ENCODE data around the gene MIP.

DNA sequence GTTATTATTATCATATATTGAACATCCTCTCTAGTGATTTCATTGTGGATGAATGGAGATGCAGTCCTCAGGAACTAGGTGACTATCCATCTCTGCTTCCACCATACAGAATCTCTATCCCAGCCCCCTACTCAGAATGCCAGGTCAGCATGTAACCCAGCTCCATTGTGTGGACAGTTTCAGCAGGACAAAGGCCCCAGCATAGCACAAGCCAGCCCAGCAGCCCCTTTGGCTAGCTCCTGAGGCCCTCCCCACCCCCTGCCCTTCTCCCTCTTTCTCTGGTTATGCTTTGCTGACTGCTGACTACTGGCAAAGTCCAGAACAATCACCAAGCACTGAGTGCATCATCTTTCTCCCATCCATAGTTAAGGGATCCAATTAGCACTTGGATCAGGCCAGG is 8.1 kb upstream of the MIP start:
- no peak for TF ChIP-seq KLF15 (CRISPR knock-in tag; IDR thresholded peaks at IDR 0.05; ENCODE audit: borderline replicate concordance)
- no peak for TF ChIP-seq ZNF629 (CRISPR knock-in tag; conservative IDR thresholded peaks at IDR 0.05)
- TF ChIP-seq, protein P1, sequence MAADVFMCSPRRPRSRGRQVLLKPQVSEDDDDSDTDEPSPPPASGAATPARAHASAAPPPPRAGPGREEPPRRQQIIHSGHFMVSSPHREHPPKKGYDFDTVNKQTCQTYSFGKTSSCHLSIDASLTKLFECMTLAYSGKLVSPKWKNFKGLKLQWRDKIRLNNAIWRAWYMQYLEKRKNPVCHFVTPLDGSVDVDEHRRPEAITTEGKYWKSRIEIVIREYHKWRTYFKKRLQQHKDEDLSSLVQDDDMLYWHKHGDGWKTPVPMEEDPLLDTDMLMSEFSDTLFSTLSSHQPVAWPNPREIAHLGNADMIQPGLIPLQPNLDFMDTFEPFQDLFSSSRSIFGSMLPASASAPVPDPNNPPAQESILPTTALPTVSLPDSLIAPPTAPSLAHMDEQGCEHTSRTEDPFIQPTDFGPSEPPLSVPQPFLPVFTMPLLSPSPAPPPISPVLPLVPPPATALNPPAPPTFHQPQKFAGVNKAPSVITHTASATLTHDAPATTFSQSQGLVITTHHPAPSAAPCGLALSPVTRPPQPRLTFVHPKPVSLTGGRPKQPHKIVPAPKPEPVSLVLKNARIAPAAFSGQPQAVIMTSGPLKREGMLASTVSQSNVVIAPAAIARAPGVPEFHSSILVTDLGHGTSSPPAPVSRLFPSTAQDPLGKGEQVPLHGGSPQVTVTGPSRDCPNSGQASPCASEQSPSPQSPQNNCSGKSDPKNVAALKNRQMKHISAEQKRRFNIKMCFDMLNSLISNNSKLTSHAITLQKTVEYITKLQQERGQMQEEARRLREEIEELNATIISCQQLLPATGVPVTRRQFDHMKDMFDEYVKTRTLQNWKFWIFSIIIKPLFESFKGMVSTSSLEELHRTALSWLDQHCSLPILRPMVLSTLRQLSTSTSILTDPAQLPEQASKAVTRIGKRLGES (CRISPR knock-in tag; IDR thresholded peaks at IDR 0.05; ENCODE audit: borderline replicate concordance) = no peak
- TF ChIP-seq MED1 (CRISPR knock-in tag; IDR thresholded peaks at IDR 0.05) = no peak
- TF ChIP-seq, protein P2, sequence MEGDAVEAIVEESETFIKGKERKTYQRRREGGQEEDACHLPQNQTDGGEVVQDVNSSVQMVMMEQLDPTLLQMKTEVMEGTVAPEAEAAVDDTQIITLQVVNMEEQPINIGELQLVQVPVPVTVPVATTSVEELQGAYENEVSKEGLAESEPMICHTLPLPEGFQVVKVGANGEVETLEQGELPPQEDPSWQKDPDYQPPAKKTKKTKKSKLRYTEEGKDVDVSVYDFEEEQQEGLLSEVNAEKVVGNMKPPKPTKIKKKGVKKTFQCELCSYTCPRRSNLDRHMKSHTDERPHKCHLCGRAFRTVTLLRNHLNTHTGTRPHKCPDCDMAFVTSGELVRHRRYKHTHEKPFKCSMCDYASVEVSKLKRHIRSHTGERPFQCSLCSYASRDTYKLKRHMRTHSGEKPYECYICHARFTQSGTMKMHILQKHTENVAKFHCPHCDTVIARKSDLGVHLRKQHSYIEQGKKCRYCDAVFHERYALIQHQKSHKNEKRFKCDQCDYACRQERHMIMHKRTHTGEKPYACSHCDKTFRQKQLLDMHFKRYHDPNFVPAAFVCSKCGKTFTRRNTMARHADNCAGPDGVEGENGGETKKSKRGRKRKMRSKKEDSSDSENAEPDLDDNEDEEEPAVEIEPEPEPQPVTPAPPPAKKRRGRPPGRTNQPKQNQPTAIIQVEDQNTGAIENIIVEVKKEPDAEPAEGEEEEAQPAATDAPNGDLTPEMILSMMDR (CRISPR knock-in tag; IDR thresholded peaks at IDR 0.05) = no peak
- no peak for TF ChIP-seq MYC (CRISPR knock-in tag; IDR thresholded peaks at IDR 0.05; ENCODE audit: borderline replicate concordance)
- TF ChIP-seq MIER2 (CRISPR knock-in tag; IDR thresholded peaks at IDR 0.05) = no peak
- no peak for TF ChIP-seq ZBTB3 (CRISPR knock-in tag; IDR thresholded peaks at IDR 0.05; ENCODE audit: borderline replicate concordance, low read depth)
- TF ChIP-seq POLR2A (IDR thresholded peaks at IDR 0.05; ENCODE audit: insufficient read depth in 1 of 2, low read depth in 2 of 2, low read length in 2 of 2) = no peak
- TF ChIP-seq AGO1 (IDR thresholded peaks at IDR 0.05; ENCODE audit: low read depth, low read length, poor library complexity, severe bottlenecking) = no peak
- TF ChIP-seq, protein P3, sequence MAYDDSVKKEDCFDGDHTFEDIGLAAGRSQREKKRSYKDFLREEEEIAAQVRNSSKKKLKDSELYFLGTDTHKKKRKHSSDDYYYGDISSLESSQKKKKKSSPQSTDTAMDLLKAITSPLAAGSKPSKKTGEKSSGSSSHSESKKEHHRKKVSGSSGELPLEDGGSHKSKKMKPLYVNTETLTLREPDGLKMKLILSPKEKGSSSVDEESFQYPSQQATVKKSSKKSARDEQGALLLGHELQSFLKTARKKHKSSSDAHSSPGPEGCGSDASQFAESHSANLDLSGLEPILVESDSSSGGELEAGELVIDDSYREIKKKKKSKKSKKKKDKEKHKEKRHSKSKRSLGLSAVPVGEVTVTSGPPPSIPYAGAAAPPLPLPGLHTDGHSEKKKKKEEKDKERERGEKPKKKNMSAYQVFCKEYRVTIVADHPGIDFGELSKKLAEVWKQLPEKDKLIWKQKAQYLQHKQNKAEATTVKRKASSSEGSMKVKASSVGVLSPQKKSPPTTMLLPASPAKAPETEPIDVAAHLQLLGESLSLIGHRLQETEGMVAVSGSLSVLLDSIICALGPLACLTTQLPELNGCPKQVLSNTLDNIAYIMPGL (CRISPR knock-in tag; IDR thresholded peaks at IDR 0.05; ENCODE audit: borderline replicate concordance in 1 of 2, low read depth in 1 of 2) = no peak

Data from HepG2 (cell line).